Suprapubic skin (tissue), 4 donors: Measurements from ENCODE around the gene FMN1.

Experiments used
- CTCF ChIP-seq, 2 donors: fragments of 200-600 bp in 1 of 2; fragments of 450-650 bp in 1 of 2; sonication (generic) in 1 of 2; IDR thresholded peaks; one replicate each; pipeline ENCODE4 v1.5.1; 2016 to 2019; ENCODE audit warnings: antibody characterized with exemption in 2 of 2, mild to moderate bottlenecking in 1 of 2, moderate library complexity in 1 of 2
- EP300 ChIP-seq: sonication (generic); formaldehyde crosslinking; IDR thresholded peaks from one replicate; pipeline ENCODE4 v1.6.1; 2017; ENCODE audit warnings: antibody characterized with exemption
- POLR2A ChIP-seq, 2 donors: fragments of 450-650 bp; IDR thresholded peaks; one replicate each; pipeline ENCODE4 v1.6.1; 2017; ENCODE audit warnings: antibody characterized with exemption in 2 of 2, mild to moderate bottlenecking in 2 of 2, moderate library complexity in 2 of 2
- POLR2AphosphoS5 ChIP-seq, 3 donors: sonication (generic); formaldehyde crosslinking; IDR thresholded peaks; one replicate each; pipeline ENCODE4 v1.6.1; 2017; ENCODE audit warnings: antibody characterized with exemption in 3 of 3

GRCh38 chr15:33046329-33046728, 148.2 kb downstream of the FMN1 start:
- TF ChIP-seq POLR2AphosphoS5 (IDR thresholded peaks at IDR 0.05), result no peak
- TF ChIP-seq CTCF (IDR thresholded peaks at IDR 0.05), result no peak
- TF ChIP-seq EP300, result no peak
- no peak for TF ChIP-seq POLR2A (IDR thresholded peaks at IDR 0.05)
